T-helper 2 cell treated with Interferon-gamma antibody and Interleukin-4, amounts not matched to agents 100 ng/mL and 5 ng/mL, for 36 hours (primary cell): ENCODE data around the gene TRIM29. TPM values are rescaled to one million over a fixed set of nuclear protein-coding genes. Genes with fewer than 3 reads are reported as not detected.

Source experiments
- intact Hi-C: fragments of 100-400 bp; cut with micrococcal nuclease; formaldehyde crosslinking; loops from one replicate; pipeline ENCODE4 v1.15.1; 2023
- total RNA-seq: library from RNA; stranded (reverse); gene quantifications from 2 replicates; pipeline ENCODE4 v1.2.3, GENCODE V29; 2022

The TRIM29 gene
- total RNA-seq, 1 donor from 2014 or later: not detected

DNA sequence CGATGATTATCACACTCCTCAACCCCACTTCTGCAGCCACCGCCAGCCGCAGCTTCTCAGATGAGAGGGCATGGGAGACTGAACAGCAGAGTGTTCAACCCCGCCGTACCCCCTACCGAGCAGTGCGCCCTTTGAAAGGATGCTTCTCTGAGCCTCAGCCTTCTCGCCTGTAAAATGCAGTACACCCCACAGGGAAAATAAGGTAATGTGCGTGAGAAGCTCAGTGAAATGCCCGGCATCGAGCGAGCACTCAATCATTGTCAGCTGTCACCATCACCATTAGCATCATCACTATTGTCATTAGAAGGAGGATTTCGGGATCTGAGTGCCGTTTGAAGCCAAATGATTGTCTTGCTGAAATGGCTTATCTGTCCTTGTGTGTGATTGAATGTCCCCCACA lies 13.6 kb downstream of the TRIM29 start:
- intact Hi-C loops: no loop called here

DNA sequence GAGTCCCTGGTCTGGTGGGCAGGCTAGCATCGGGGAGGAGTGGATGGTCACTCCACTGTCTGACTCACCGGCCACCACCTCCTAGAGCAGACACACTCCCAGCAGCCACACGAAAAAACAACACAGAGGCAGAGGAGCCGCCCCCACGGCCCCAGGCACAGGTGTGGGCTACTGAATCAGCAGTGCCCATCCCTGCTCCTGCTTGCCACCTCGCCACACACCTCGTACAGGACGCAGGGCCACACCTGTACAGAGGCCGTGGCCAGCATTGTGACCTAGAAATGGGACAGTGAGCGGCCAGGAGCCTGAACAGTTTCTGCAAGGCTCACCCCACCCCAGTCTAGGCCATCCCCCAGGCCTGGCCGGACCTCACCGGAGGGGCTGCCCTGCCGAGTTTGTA lies 14.0 kb downstream of the TRIM29 start:
- intact Hi-C loops: no loop called here

DNA sequence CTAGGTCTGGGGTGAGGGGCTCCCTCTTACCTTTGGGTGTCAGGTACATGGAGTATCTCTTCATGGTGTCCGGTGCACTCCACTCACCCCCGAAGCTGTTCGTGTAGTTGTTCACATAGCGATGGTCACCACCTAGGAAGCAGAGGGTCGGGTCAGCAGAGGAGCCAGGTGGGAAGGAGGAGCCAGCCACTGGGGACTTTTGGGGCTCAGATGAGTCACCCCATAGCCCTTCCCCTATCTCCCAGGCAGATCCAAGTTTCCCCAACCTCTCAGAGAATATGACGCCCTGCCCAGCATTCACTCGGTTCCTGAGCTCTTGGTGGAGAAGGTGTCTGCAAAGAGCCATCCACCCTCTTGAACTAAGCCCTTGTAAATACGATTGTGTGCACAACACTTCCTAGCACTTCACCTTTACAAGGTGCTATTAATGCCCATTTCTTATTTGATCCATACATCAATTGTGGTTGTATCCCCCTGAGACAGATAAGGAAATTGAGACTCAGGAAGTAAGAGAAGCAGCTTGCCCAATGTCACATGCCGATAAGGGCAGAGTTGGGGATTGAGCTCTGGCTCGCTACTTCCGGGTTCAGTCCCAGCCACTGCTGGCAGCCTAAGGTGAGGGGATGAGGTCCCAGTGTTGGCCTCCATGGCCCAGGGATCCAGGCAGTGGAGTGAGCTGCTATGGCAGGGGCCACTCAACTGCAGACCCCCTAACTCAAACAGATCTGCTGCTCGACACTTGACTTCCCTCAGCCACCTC lies 14.8 kb downstream of the TRIM29 start:
- intact Hi-C loops: no loop called here

DNA sequence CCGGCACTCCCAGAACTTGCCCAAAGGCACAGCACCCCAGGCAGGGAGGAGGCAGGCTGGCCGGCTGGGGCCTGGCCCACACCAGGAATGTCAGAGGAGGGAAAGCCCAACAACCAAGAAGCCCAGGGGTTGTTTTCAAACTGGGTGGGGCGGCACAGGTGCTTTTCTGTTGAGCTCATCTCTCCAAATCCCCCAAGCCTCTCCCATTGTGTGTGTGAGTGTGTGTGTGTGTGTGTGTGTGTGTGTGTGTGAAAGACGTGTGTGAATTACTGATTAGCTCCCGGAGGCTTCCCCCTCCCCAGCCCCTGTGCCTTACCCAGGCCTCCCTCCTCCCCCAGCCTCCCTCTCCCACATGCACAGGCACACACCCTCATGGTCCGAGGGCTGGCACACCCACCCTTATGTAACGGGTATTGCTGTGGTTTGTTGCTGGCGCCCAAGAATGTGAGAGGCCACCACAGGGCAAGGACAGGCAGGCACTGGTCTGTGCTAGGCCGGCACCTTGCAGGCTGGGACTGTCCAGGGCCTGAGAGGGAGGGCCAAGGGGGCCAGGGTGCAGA lies 15.9 kb downstream of the TRIM29 start:
- intact Hi-C loops: no loop called here

DNA sequence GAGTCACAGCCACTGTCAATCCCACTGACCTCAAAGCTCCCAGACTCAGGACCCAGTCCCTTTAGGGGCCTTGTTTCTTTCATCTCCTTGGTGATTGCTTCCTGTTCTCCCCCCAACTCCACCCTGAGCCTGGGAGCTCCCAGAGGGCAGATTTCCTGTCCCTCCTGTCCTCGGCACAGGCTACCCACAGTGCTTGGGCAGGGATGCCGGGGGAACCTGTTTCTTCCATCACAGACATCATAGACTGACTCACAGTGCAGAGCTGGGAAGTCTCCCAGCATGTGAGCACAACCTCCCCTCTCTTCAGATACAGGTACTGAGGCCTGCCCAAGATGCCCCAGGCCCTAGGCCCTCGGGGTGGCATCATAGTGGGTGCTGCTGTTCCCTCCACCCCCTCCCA lies 16.6 kb downstream of the TRIM29 start:
- intact Hi-C loops: no loop called here

DNA sequence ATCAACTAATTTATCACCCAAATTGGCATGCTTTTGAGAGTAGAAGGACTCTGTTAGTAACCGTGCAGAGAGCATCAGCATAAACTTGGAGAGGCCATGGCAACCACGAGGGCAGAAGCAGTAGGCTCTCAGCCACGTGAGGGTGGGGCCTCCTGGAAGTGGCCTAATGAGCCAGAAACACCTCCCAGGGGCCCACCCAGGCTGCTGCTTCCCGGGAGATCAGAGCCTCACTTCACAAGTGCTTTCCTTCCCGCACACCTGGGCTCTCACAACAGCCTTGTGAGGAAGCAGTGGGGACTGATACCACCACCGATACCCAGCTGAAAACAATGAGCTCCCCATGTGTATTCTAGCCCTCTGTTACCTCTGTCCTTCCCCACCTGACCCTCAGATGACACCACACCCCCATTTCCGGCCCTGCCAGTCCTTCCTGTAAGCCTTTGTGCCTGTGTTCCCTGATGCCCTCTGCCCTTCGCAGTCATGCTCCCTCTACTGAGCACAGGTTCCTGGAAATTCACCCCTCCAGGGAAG lies 17.0 kb downstream of the TRIM29 start:
- intact Hi-C loops: no loop called here

DNA sequence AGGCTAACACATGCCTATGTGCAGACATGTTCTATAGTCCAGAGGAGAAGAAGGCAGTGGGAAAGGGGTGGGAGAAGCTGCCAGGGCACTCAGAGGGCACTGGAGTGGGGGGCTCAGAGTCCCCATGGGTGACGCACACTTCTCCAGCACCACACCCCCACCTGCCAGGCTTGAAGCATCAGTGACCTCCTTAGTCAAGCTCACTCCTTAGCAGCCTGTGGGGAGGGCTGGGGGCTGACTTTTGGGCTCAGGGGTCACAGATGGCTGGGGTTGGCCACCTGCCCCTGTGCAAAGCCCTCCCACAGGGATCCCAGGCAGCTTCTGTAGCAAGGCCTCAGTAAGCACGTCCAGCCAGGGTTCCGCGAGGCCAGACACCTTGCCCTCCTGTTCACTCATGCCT lies 18.8 kb downstream of the TRIM29 start:
- intact Hi-C loops: no loop called here

DNA sequence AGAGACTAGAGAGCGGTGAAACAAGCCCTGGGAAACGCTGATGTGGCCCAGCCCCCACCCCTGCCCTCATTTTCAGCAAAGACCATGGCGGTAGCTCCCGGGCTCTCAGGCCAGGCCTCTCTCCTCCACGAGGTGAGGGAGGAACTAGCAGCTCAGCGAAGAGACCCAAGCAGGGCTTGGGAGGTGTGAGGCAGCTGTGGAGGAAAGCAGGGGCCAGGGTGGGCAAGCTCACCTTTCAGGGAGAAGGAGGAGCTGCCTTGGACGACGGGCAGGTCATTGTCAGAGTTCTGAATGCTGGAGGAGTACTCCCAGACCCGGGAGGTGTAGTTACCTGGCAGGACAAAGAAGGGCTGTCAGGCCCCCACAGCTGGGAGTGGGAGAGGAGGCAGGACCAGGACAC lies 19.9 kb downstream of the TRIM29 start:
- intact Hi-C loops: no loop called here

DNA sequence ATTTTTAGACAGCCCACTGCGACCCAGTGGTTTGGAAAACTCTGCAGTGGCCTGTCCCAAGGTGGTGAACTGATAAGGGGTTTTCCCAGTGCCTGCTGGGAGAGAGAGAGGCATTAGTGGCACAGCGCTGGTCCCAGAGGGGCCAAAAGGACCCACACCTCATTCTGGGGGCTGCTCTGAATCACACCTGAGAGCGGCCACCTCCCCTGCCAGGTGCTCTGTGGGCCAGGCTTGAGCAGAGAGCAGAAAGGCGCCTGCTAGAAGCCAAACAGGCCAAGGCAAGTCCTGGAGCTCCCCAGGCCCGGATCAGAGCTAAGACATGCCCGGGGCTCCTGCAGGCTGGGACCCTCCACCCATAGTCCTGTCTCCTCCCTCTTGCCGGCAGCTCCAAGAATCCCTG lies 20.9 kb downstream of the TRIM29 start:
- intact Hi-C loops: no loop called here

DNA sequence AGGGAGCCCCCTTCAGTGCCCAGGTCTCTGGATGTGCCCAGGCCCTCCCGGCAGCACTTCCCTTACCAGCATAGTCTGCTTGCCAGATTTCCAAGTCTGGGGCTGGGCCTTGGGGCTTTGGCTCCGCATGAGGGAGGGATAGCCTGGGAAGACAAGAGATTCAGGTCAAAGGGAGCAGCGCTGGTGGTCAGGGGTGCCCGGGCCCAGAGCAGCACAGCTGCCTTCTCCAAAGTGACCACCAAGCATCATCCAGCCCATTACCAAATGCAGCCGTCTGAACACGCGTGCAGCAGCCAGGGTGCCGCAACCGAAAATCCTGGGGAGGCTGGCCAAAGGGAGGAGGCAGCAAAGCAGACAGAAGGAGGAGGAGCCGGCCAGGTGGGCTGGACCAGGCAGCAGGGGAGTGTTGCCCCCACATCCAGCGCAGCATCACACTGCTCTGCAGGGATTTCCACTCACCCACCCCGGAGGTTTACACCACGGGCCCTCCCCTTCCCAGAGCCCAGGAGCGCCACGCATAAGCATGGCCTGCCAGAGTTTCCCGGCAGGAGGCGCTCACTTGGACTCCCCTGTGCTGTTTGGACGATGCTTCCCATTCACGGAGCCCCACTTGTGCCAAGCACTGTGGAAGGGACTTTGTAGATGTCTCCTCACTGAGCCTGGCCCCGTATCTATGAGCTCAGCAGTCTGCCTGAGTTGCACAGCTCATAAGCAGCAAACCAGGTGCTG lies 22.5 kb downstream of the TRIM29 start:
- intact Hi-C loops: no loop called here

DNA sequence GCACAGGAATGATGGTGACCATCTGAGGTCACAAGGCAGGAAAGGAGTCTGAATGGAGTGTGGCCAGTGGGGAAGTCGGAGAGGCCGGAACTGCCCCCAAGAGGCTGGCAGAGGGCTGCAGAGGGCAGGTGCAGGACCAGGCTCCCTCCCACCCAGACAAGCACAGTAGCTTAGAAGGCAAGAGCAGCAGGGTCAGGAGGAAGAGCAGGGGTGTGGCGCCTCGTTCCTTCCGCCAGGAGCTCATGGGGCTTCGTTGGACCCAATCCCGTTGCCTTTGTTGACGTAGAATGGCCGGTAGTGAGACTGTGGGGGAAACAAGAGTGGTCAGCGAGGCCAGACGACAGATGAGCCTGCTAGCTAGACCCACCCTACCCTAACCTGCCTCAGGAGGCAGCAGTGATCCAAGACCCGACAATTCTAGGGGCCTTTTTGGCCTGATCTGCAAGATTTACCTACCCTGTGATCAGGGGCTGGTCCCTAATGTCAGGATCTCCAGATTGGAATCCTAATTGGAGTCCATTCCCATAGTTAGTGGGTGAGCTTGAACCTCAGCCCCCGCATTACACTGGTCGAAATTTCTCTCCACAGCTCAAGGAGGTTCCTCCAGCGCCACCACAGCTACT lies 25.6 kb downstream of the TRIM29 start:
- intact Hi-C loops: no loop called here

DNA sequence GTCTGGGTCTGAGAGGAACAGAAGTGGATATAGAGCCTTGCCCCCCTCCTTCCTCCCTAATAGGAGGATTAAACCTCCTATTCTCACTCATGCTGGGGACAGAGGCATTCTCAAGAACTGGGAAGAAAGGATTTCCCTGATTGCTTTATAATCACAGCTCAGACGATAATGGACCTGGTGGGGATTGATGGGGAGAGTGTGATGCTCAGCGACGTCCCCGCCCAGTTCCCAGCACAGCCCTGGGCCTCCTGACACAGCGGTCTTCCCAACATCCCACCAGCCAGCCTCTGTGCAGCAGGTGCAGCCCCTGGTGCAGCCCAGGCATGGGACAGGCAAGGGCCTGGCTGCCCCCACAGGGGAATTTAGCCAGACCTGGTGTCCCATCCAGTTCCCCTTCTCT lies 28.4 kb downstream of the TRIM29 start:
- intact Hi-C loops: loop anchor here (10.0 kb wide), 1 partner anchor 355 kb away; no protein-coding TSS in a partner anchor

DNA sequence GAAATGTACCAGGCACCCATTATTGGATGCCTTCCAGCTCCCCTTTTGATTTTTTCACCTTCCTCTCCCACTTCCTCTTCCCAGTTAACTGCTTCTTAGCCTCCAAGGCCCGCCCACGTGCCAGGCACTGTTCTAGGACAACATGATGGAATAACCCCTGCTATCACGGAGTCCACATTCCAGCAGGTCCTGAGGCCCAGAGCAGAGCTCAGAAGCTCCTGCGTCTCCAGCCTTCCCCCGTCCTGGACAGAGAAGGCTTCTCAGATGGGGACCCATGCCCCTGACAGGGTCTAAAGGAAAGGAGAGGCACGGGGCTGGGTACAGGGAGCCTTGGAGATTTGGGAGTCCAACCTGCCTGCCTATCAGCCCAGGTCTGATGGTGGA lies 29.1 kb downstream of the TRIM29 start:
- intact Hi-C loops: loop anchor here (10.0 kb wide), 1 partner anchor 354 kb away; no protein-coding TSS in a partner anchor

DNA sequence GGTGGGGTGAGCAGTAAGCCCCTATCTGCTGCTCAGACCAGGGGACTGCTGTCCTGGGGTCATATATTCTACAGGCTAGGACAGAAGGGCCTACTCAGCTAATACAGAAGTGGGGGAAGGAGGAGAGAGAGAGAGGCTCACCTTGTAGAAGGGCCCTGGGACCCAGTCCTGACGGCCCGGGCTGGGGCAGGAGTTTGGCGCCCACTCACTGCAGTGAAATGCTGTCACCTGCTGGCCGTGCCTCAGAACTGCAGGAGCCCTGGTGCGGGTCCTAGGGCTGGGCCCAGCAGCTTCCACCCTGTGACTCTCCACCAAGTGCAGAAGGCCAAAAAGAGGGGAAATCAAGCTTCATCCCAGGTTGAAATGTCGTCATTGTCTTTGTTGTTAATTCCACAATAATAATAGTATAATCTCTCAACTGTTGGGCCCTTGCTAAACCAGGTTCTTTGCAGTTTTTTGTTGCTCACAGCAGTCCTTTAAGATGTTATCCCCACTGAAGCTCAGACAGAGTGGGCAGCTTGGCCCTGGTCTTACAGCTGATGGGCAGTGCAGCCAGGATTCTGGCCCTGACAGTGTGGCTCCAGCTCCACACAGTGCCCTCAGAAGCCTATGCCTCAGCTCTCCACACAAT lies 29.6 kb downstream of the TRIM29 start:
- intact Hi-C loops: loop anchor here (10.0 kb wide), 1 partner anchor 353 kb away; no protein-coding TSS in a partner anchor

DNA sequence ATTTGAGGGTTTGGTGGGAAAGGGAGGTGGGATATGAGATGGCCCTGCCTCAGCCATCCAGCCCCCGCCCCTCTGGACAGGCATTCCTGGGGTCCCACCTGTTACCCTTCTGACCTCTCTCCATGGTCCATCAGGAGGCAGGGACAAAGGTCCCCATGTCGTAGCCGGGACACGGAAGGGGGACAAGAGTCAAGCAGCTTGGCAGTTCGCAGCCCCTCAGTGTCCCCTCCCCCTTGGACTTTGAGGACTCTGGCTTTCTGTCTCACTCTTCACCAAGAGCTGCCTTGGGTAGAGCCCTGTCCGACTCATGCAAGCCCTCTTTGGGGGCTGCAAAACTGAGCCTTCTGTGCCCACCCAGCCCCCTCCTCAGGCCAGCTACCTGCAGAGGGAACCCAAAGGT lies 30.2 kb downstream of the TRIM29 start:
- intact Hi-C loops: loop anchor here (10.0 kb wide), 1 partner anchor 353 kb away; no protein-coding TSS in a partner anchor

DNA sequence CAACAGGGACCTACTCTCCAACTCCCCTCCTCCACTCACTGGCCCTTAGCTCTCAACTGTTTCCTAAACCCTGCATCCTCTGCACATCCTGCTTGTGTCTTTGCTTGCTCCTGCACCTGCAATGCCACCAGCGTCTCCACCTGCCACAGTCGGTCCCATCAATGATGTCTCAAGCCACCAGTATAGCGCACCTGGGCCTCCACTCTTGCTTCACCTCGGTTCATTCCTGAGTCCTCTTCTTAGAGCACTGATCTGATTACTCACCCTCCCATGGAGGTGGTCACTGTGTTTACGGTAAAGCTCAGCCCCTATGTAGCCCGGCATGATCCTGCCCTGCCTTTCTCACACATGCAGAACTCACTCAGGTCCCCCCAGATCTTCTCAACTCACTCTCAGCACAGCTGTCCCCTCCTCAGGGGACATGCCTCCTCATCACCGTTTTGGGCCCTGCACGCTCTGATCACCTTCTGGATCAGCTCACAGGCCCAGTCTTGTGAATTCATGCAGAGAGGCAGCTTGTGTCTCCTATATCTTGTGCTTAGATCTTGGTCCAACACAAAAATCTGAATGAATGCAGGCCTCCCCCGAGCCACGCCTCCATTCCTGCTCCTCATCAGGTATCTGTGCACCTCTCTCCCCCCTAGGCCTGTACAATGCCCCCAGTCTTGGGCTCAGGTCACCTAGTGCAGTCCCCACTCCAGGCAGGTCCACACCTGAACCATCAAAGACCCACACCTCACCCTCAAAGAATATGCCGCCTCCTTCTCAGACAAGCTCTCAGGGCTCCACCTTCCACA lies 31.4 kb downstream of the TRIM29 start:
- intact Hi-C loops: loop anchor here (10.0 kb wide), 1 partner anchor 352 kb away; no protein-coding TSS in a partner anchor

DNA sequence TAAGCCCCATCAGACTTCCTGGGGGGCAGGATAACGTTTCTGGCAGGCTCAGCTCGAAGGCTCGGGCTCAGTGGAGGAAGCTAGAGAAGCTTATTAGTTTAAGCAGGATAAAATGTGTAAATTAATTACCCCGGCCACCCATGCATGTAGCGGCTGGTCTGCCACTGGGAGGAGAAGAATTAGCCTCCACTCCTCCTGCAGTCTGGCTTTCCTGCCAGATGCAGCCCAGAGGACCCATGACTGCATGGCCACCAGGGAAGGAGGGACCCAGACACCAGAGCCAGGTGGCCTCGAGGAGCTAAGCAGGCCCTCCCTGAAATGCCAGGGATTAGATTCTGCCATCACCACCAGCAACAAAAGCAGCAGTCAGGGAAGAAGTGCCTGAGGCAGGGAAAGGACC lies 32.3 kb downstream of the TRIM29 start:
- intact Hi-C loops: loop anchor here (10.0 kb wide), 1 partner anchor 351 kb away; no protein-coding TSS in a partner anchor

DNA sequence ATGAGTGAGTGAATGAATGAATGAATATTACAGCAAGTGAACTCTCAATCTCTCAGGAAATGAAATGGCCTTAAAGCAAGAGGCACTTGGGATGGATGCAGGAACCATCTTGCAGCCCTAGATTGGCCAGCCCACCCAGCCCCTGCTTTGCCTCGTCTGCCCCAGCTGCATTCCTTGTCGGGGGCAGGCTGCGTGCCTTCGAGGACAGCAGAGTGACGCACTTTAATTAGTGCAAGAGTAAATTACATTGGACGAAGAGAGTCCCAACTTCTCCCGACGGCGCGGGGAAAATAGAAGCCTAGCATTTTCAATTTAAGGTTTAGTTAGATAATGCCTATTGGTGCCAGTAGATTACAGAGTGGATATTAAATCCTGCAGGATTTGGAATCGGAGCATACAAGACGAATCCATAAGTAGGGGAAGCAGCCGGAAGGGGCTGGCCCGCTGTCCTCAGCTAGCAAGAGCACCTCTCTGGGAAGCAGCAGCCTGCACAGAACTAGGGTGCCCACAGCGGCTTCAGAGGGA lies 33.8 kb downstream of the TRIM29 start:
- intact Hi-C loops: loop anchor here (10.0 kb wide), 1 partner anchor 349 kb away; no protein-coding TSS in a partner anchor

DNA sequence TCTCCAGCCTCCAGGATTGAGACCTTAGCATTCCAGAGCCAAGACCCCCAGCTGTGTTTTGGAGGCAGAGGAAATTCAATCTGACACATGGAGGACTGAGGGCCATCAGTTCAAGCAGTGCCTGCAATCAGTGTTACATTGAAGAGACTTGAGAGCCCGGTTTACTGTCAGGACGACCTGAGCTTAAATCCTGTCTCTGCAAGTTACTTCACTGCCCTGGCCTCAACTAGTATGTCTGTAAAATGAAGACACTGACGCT lies 35.1 kb downstream of the TRIM29 start:
- intact Hi-C loops: loop anchor here (10.0 kb wide), 1 partner anchor 348 kb away; no protein-coding TSS in a partner anchor
